Subcutaneous abdominal adipose tissue (tissue), 5 donors: ENCODE measurements around the gene KRTAP10-9.
"Not testable (repeated sequence)": the region's sequence is repeated elsewhere in the genome, so short reads cannot be mapped to it uniquely, and the experiment has no call there.

Source experiments
- H3K27ac ChIP-seq: one replicate; pipeline ENCODE4 v1.7.0; 2013; ENCODE audit warnings: low read depth, mild to moderate bottlenecking, inconsistent platforms, low read length, moderate library complexity
- H3K27me3 ChIP-seq, 5 donors: one replicate each; pipeline ENCODE4 v1.7.0; 2013; ENCODE audit warnings: low read length in 5 of 5, inconsistent platforms in 1 of 5; ENCODE audit not compliant: control insufficient read depth in 5 of 5, insufficient read depth in 4 of 5
- H3K36me3 ChIP-seq, 5 donors: one replicate each; pipeline ENCODE4 v1.7.0; 2013; ENCODE audit warnings: low read length in 5 of 5; ENCODE audit not compliant: control insufficient read depth in 5 of 5, insufficient read depth in 5 of 5
- H3K4me1 ChIP-seq, 5 donors: one replicate each; pipeline ENCODE4 v1.7.0; 2013; ENCODE audit warnings: low read length in 5 of 5, mild to moderate bottlenecking in 3 of 5, moderate library complexity in 1 of 5; ENCODE audit not compliant: control insufficient read depth in 5 of 5, insufficient read depth in 5 of 5
- H3K4me3 ChIP-seq, 5 donors: one replicate each; pipeline ENCODE4 v1.7.0; 2013; ENCODE audit warnings: low read length in 5 of 5, low read depth in 1 of 5
- H3K9ac ChIP-seq, 5 donors: one replicate each; pipeline ENCODE4 v1.7.0; 2013; ENCODE audit warnings: low read length in 5 of 5, mild to moderate bottlenecking in 4 of 5, moderate library complexity in 3 of 5
- H3K9me3 ChIP-seq, 5 donors: one replicate each; pipeline ENCODE4 v1.7.0; 2013; ENCODE audit warnings: low read length in 5 of 5; ENCODE audit not compliant: control insufficient read depth in 5 of 5
- donor health status: healthy.
- donor health status: healthy.
- donor health status: healthy.
- donor health status: healthy.
- donor health status: healthy.

KRTAP10-9 gene

GRCh38 chr21:44603109-44603875 is 23.6 kb upstream of the KRTAP10-9 start:
- Histone ChIP-seq H3K9me3 (peaks cover 0 to 5% (median 0%) of the 10 kb centered on the region in 5 donors), H3K27me3 (peaks cover 9 to 36% (median 20%) of the 10 kb centered on the region in 5 donors), H3K4me1 (no peaks in the 10 kb centered on the region), H3K27ac (no peak overlapping the region), H3K36me3 (no peaks in the 10 kb centered on the region), H3K4me3 (no peak overlapping the region), H3K9ac (no peak overlapping the region)

GRCh38 chr21:44603911-44604310 is 23.0 kb upstream of the KRTAP10-9 start:
- H3K36me3 ChIP-seq = no peaks in the 10 kb centered on the region
- H3K27me3 ChIP-seq = peaks cover 9 to 36% (median 20%) of the 10 kb centered on the region in 5 donors
- no peak overlapping the region for H3K4me3 ChIP-seq
- H3K4me1 ChIP-seq = no peaks in the 10 kb centered on the region
- no peak overlapping the region for H3K9ac ChIP-seq
- peaks cover 0 to 5% (median 2%) of the 10 kb centered on the region in 5 donors for H3K9me3 ChIP-seq
- no peak overlapping the region for H3K27ac ChIP-seq

- Histone ChIP-seq H3K36me3 (no peaks in the 10 kb centered on the region), H3K4me3 (no peak overlapping the region), H3K4me1 (no peaks in the 10 kb centered on the region), H3K9me3 (peaks cover 2 to 25% (median 15%) of the 10 kb centered on the region in 5 donors), H3K27me3 (peaks cover 8 to 20% (median 13%) of the 10 kb centered on the region in 5 donors), H3K27ac (no peak overlapping the region), H3K9ac (no peak overlapping the region)
Measured at GRCh38 chr21:44606495-44606894, 20.4 kb upstream of the KRTAP10-9 start.

GRCh38 chr21:44609193-44609592 is 17.7 kb upstream of the KRTAP10-9 start:
- H3K9ac ChIP-seq = no peak overlapping the region
- peaks cover 2 to 30% (median 22%) of the 10 kb centered on the region in 5 donors for H3K9me3 ChIP-seq
- no peaks in the 10 kb centered on the region for H3K36me3 ChIP-seq
- no peaks in the 10 kb centered on the region for H3K4me1 ChIP-seq
- no peak overlapping the region for H3K4me3 ChIP-seq
- peaks cover 0 to 19% (median 10%) of the 10 kb centered on the region in 5 donors for H3K27me3 ChIP-seq
- no peak overlapping the region for H3K27ac ChIP-seq

- H3K9ac ChIP-seq, H3K4me3 ChIP-seq, H3K27ac ChIP-seq, H3K4me1 ChIP-seq, H3K36me3 ChIP-seq: not testable (repeated sequence)
- peaks cover 0 to 21% (median 13%) of the 10 kb centered on the region in 5 donors for H3K27me3 ChIP-seq
- H3K9me3 ChIP-seq = peaks cover 2 to 30% (median 22%) of the 10 kb centered on the region in 5 donors
Measured at GRCh38 chr21:44610157-44610843, 16.6 kb upstream of the KRTAP10-9 start.

- peaks cover 2 to 30% (median 22%) of the 10 kb centered on the region in 5 donors for H3K9me3 ChIP-seq
- no peak overlapping the region for H3K9ac ChIP-seq
- H3K36me3 ChIP-seq = no peaks in the 10 kb centered on the region
- H3K27me3 ChIP-seq = peaks cover 4 to 29% (median 21%) of the 10 kb centered on the region in 5 donors
- H3K27ac ChIP-seq = no peak overlapping the region
- H3K4me3 ChIP-seq = no peak overlapping the region
- H3K4me1 ChIP-seq = no peaks in the 10 kb centered on the region
Measured at GRCh38 chr21:44611551-44611950, 15.3 kb upstream of the KRTAP10-9 start.

GRCh38 chr21:44612029-44612486 is 14.8 kb upstream of the KRTAP10-9 start, which contains the start of gene KRTAP10-8:
TSS of gene KRTAP10-8 (plus strand) at chr21:44612079. CDS start at chr21:44612101, 22 bp downstream.
- H3K4me1 ChIP-seq = no peaks in the 10 kb centered on the region
- peaks cover 4 to 29% (median 21%) of the 10 kb centered on the region in 5 donors for H3K27me3 ChIP-seq
- peaks cover 2 to 30% (median 22%) of the 10 kb centered on the region in 5 donors for H3K9me3 ChIP-seq
- H3K36me3 ChIP-seq = no peaks in the 10 kb centered on the region
- no peak within 1 kb of the TSS for H3K9ac ChIP-seq
- no peak within 1 kb of the TSS for H3K4me3 ChIP-seq
- no peak within 1 kb of the TSS for H3K27ac ChIP-seq

- H3K4me3 ChIP-seq = no peak overlapping the region
- no peak overlapping the region for H3K9ac ChIP-seq
- peaks cover 2 to 30% (median 22%) of the 10 kb centered on the region in 5 donors for H3K9me3 ChIP-seq
- H3K4me1 ChIP-seq = no peaks in the 10 kb centered on the region
- no peak overlapping the region for H3K27ac ChIP-seq
- H3K27me3 ChIP-seq = peaks cover 4 to 29% (median 21%) of the 10 kb centered on the region in 5 donors
- no peaks in the 10 kb centered on the region for H3K36me3 ChIP-seq
Measured at GRCh38 chr21:44612669-44613229, 14.1 kb upstream of the KRTAP10-9 start.

- Histone ChIP-seq H3K9ac (no peak overlapping the region), H3K9me3 (peaks cover 2 to 30% (median 22%) of the 10 kb centered on the region in 5 donors), H3K4me1 (peaks cover 0 to under 1% (median 0%) of the 10 kb centered on the region in 5 donors)
Measured at GRCh38 chr21:44613386-44614155, 13.3 kb upstream of the KRTAP10-9 start.

More at GRCh38 chr21:44613386-44614155, 13.3 kb upstream of the KRTAP10-9 start:
- Histone ChIP-seq H3K27me3 (peaks cover 4 to 29% (median 21%) of the 10 kb centered on the region in 5 donors), H3K27ac (no peak overlapping the region), H3K4me3 (no peak overlapping the region), H3K36me3 (no peaks in the 10 kb centered on the region)
